Measurements from ENCODE around the gene RNF151.
"Not testable (repeated sequence)": the region's sequence is repeated elsewhere in the genome, so short reads cannot be mapped to it uniquely, and the experiment has no call there.

Gene RNF151

GRCh38 chr16:2007081-2007836 lies 40.6 kb downstream of the RNF151 start:
- ChIA-PET POLR2A (interaction anchor here (2.8 kb wide), 1 partner anchor 148 kb away, joined by 13 read pairs; the partner anchor contains the start of gene TRAF7), CTCF (interaction anchor here (0.8 to 1.9 kb wide), 3 partner anchors 11 to 188 kb away, joined by 3 to 4 read pairs (median 4); no protein-coding TSS in a partner anchor)
- TF ChIP-seq CTCF (IDR thresholded peaks at IDR 0.05; ENCODE audit: control extremely low read depth, extremely low read depth, low read depth, missing control alignments) = no peak
- no peak for DNase-seq (ENCODE audit: extremely low spot score)

GRCh38 chr16:2008009-2008526 lies 41.4 kb downstream of the RNF151 start:
- TF ChIP-seq CTCF (IDR thresholded peaks at IDR 0.05; ENCODE audit: control extremely low read depth, extremely low read depth, low read depth, missing control alignments) = no peak
- ChIA-PET POLR2A (interaction anchor here (2.8 kb wide), 1 partner anchor 147 kb away, joined by 13 read pairs; the partner anchor contains the start of gene TRAF7), CTCF (interaction anchor here (0.8 to 1.9 kb wide), 6 partner anchors 12 to 187 kb away, joined by 3 to 4 read pairs (median 4); partner anchors contain the start of genes NTHL1 and TSC2)
- no peak for DNase-seq (ENCODE audit: extremely low spot score)

- TF ChIP-seq CTCF (IDR thresholded peaks at IDR 0.05; ENCODE audit: control extremely low read depth, extremely low read depth, low read depth, missing control alignments) = no peak
- POLR2A ChIA-PET = interaction anchor here (2.8 kb wide), 1 partner anchor 146 kb away, joined by 13 read pairs; the partner anchor contains the start of gene TRAF7
- no peak for DNase-seq (ENCODE audit: extremely low spot score)
- CTCF ChIA-PET = interaction anchor here (0.9 to 1.9 kb wide), 9 partner anchors 11 to 302 kb away, joined by 3 to 6 read pairs (median 4); partner anchors contain the start of genes MAPK8IP3, NPW, NTHL1 and TSC2
Observed at GRCh38 chr16:2008631-2009163, 42.0 kb downstream of the RNF151 start.

DNA sequence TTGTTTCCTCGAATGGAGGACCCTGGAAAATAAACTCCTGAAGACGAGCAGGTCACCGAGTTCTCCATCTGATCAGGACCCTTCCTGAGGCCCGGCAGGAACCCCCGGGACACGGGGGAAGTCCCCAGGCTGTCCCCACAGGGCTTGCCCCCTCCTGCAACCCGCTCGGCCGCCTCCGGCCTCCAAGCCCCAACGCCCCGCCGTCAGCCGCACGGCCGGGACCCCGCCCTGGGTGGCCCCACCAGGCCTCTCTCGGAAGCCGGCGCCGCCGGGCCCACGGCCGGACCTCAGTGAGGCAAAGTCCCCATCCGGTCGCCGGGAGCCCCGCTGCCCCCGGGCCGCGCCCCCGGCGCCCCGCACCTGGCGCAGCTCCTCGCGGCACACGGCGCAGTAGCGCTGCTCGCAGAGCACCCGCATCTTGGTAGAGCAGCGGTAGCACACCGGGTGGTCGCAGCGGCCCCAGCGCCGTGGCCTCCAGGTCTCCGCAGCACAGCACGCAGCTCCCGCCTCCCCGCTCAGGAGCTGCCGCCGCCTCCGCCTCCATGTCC lies 42.6 kb downstream of the RNF151 start:
- DNase-seq (ENCODE audit: extremely low spot score) = no peak

GRCh38 chr16:2009791-2010510 lies 43.3 kb downstream of the RNF151 start, which contains the start of gene ZNF598:
Gene ZNF598 (minus strand): TSS chr16:2009821.
- TF ChIP-seq CTCF (IDR thresholded peaks at IDR 0.05; ENCODE audit: control extremely low read depth, extremely low read depth, low read depth, missing control alignments) = no peak
- CTCF ChIA-PET = no interaction called here
- POLR2A ChIA-PET = interaction anchor here (2.8 kb wide), 1 partner anchor 145 kb away, joined by 13 read pairs; the partner anchor contains the start of gene TRAF7
- peak; percentile 97 for DNase-seq (ENCODE audit: extremely low spot score)

More for the DNA sequence above, 42.6 kb downstream of the RNF151 start:
- CTCF ChIA-PET = interaction anchor here (1.0 to 1.9 kb wide), 8 partner anchors 11 to 303 kb away, joined by 3 to 6 read pairs (median 4); partner anchors contain the start of genes MAPK8IP3, NPW, NTHL1 and TSC2
- POLR2A ChIA-PET = interaction anchor here (2.8 kb wide), 1 partner anchor 146 kb away, joined by 13 read pairs; the partner anchor contains the start of gene TRAF7
- no peak for TF ChIP-seq CTCF (IDR thresholded peaks at IDR 0.05; ENCODE audit: control extremely low read depth, extremely low read depth, low read depth, missing control alignments)

GRCh38 chr16:2011726-2012125 lies 45.1 kb downstream of the RNF151 start:
- ChIA-PET CTCF (interaction anchor here (1.1 to 4.4 kb wide), 3 partner anchors 8 to 128 kb away, joined by 4 to 34 read pairs (median 16); no protein-coding TSS in a partner anchor), POLR2A (interaction anchor here (0.7 to 1.9 kb wide), 2 partner anchors 13 to 144 kb away, joined by 5 read pairs; partner anchors contain the start of gene TRAF7)
- DNase-seq (ENCODE audit: extremely low spot score) = not testable (repeated sequence)
